ENCODE measurements around the gene TMEM59L. TPM values are rescaled to one million over a fixed set of nuclear protein-coding genes. Genes with fewer than 3 reads are reported as not detected.
A peak's percentile ranks its signal among the peaks of the same experiment; 100 is the strongest.

Gene TMEM59L
- total and polyA plus RNA-seq, 9 of the 15 experiments (the other 6 are each of a cell fraction or from before 2014, with no cell fraction given) = 0.37 TPM; not detected in 8

DNA sequence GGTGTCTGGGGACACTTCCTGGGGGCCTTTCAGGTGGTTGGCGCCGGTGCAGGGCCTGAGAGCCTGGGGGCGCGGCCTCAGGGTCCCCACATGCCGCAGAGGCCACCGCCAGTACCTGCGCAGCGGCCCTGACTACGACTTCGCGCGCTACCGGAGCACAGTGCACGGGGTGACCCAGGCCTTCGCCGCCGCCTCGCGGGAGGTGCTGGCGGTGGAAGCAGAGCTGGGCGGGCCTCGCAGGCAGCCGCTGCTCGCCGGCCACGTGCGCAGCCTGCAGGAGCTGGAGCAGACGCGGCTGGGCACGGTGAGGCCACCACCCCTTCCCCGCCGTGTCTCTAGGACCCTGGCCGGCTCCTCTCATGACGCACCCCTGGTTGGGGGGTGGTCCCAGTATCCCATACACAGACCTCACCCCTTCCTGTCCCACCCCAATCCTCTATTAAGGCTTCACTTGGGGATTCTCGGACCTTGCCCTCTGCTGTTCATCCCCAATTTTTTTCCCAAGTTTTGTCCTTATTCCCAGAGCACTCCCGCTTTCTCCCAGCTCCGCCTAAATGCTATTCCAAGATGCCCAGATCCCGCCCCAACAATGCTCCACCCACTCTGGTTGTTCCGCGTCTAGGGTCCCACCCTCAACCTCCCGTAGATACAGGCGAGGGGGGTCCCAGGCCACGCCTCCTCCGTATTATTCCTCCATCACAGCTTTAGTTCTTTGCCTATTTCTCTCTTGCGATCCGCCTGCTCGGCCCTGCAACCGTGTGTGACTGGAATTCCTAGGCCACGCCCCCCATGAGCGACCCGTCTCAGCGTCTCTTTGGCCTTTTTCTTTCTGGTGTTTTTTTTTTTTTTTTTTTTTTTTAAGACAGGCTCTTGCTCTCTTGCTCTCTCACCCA lies 23.0 kb upstream of the TMEM59L start (continued):
- TF ChIP-seq, protein P1, sequence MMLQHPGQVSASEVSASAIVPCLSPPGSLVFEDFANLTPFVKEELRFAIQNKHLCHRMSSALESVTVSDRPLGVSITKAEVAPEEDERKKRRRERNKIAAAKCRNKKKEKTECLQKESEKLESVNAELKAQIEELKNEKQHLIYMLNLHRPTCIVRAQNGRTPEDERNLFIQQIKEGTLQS (IDR thresholded peaks at IDR 0.05) = no peak
- TF ChIP-seq, protein P1 (CRISPR knock-in tag; conservative IDR thresholded peaks at IDR 0.05) = no peak
- TF ChIP-seq, protein P2, sequence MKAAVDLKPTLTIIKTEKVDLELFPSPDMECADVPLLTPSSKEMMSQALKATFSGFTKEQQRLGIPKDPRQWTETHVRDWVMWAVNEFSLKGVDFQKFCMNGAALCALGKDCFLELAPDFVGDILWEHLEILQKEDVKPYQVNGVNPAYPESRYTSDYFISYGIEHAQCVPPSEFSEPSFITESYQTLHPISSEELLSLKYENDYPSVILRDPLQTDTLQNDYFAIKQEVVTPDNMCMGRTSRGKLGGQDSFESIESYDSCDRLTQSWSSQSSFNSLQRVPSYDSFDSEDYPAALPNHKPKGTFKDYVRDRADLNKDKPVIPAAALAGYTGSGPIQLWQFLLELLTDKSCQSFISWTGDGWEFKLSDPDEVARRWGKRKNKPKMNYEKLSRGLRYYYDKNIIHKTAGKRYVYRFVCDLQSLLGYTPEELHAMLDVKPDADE (conservative IDR thresholded peaks at IDR 0.05; ENCODE audit: control insufficient read depth, low read depth, low read length) = peak; percentile 82
- TF ChIP-seq TCF7L2 (IDR thresholded peaks at IDR 0.05; ENCODE audit: low read depth, low read length) (no peak), ZNF133 (CRISPR knock-in tag; IDR thresholded peaks at IDR 0.05) (no peak), ERF (CRISPR knock-in tag; IDR thresholded peaks at IDR 0.05) (no peak), PTBP1 (IDR thresholded peaks at IDR 0.05; ENCODE audit: low read depth, low read length) (no peak), NR4A1 (CRISPR knock-in tag; IDR thresholded peaks at IDR 0.05) (no peak), NR4A1 (tag; IDR thresholded peaks at IDR 0.05) (peak; percentile 71; the same call in 1 of the 2 replicates)
- TF ChIP-seq, protein P3, sequence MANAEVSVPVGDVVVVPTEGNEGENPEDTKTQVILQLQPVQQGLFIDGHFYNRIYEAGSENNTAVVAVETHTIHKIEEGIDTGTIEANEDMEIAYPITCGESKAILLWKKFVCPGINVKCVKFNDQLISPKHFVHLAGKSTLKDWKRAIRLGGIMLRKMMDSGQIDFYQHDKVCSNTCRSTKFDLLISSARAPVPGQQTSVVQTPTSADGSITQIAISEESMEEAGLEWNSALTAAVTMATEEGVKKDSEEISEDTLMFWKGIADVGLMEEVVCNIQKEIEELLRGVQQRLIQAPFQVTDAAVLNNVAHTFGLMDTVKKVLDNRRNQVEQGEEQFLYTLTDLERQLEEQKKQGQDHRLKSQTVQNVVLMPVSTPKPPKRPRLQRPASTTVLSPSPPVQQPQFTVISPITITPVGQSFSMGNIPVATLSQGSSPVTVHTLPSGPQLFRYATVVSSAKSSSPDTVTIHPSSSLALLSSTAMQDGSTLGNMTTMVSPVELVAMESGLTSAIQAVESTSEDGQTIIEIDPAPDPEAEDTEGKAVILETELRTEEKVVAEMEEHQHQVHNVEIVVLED (CRISPR knock-in tag; IDR thresholded peaks at IDR 0.05) = peak; percentile 8; the same call in 1 of the 2 replicates
- TF ChIP-seq, protein P4, sequence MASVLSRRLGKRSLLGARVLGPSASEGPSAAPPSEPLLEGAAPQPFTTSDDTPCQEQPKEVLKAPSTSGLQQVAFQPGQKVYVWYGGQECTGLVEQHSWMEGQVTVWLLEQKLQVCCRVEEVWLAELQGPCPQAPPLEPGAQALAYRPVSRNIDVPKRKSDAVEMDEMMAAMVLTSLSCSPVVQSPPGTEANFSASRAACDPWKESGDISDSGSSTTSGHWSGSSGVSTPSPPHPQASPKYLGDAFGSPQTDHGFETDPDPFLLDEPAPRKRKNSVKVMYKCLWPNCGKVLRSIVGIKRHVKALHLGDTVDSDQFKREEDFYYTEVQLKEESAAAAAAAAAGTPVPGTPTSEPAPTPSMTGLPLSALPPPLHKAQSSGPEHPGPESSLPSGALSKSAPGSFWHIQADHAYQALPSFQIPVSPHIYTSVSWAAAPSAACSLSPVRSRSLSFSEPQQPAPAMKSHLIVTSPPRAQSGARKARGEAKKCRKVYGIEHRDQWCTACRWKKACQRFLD (CRISPR knock-in tag; IDR thresholded peaks at IDR 0.05) = peak; percentile 45; the same call in 1 of the 2 replicates
